ENCODE measurements around the gene IFNL3.
"Not testable (repeated sequence)": the region's sequence is repeated elsewhere in the genome, so short reads cannot be mapped to it uniquely, and the experiment has no call there.

IFNL3 gene

DNA sequence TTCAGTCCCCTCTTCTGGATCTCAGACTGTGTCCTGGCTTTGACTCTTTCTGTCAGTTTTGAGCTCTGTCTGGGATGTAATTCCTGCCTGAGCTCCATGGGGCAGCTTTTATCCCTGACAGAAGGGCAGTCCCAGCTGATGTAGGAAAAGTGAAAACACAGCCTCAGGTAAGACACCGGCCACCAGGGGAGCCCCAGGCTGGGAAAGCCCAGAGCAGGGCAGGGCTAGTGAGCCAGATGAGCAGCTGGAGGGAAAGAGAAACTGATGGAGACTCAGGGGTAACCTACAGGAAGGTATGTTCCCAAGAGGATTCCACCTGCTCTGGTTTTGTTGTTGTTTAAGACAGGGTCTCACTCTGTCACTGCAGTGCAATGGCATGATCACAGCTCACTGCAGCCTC, 360 bp upstream of the IFNL3 start:
- H3K9me3 Mint-ChIP-seq; H3K4me3 Mint-ChIP-seq; H3K36me3 Mint-ChIP-seq (ENCODE audit: low read depth); H3K27ac Mint-ChIP-seq; H3K4me1 Mint-ChIP-seq (ENCODE audit: low read depth): not testable (repeated sequence)
- H3K27me3 Mint-ChIP-seq (ENCODE audit: low read depth): peaks cover 26% of the 10 kb centered on the region

DNA sequence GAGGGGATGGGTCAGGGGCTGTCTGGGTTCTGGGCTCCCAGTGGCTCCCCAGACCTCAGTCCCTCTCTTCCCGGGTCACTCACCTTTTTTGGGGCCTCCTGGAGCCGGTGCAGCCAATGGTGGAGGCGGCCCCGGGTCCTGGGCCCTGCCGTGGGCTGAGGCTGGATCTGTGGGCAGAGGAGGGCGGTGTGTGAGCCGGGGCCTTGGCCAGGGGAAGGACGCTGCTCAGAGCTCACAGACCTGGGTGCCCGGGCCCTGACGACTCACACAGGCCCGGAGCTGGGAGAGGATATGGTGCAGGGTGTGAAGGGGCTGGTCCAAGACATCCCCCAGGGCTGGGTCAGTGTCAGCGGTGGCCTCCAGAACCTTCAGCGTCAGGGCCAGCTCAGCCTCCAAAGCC, 1.1 kb downstream of the IFNL3 start:
- not testable (repeated sequence) for H3K9me3 Mint-ChIP-seq; H3K36me3 Mint-ChIP-seq (ENCODE audit: low read depth); H3K4me3 Mint-ChIP-seq; H3K4me1 Mint-ChIP-seq (ENCODE audit: low read depth); H3K27ac Mint-ChIP-seq
- peaks cover 17% of the 10 kb centered on the region for H3K27me3 Mint-ChIP-seq (ENCODE audit: low read depth)

DNA sequence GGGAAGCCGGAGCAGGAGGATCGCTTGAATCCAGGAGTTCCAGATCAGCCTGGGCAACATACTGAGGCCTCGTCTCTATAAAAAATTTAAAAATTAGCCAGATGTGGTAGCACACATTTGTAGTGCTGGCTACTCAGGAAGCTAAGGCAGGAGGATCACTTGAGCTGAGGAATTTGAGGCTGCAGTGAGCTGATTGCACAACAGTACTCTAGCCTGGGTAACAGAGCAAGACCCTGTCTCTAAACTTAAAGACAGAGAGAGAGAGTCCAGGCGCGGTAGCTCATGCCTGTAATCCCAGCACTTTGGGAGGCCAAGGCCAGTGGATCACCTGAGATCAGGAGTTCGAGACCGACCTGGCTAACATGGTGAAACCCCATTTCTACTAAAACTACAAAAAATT, 4.4 kb downstream of the IFNL3 start:
- Mint-ChIP-seq H3K36me3 (ENCODE audit: low read depth) (no peaks in the 10 kb centered on the region), H3K4me3 (no peak overlapping the region), H3K27ac (no peak overlapping the region), H3K4me1 (ENCODE audit: low read depth) (peaks cover 8% of the 10 kb centered on the region), H3K27me3 (ENCODE audit: low read depth) (peaks cover 10% of the 10 kb centered on the region), H3K9me3 (no peaks in the 10 kb centered on the region)

DNA sequence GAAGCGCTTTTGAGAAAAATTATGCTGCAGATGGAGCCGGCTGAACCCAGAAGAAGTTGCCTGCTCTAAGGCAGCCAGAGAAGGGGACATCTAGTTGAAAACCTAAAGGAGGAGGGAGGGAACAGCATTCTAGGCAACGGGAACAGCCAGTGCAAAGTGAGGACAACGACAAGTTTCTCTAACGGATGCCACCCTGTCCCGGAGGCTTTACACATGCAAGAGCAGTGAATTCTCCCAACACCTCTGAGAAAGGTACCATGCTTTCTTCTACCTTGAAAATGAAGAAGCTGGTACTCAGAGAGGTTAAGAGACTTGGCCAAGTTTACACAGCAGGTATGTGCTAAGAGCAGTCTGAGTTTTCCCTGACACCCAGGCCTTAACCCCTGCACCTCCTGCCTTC, 5.9 kb downstream of the IFNL3 start:
- H3K9me3 Mint-ChIP-seq: no peaks in the 10 kb centered on the region
- no peak overlapping the region for H3K27ac Mint-ChIP-seq
- H3K36me3 Mint-ChIP-seq (ENCODE audit: low read depth): no peaks in the 10 kb centered on the region
- H3K27me3 Mint-ChIP-seq (ENCODE audit: low read depth): peaks cover 10% of the 10 kb centered on the region
- no peak overlapping the region for H3K4me3 Mint-ChIP-seq
- H3K4me1 Mint-ChIP-seq (ENCODE audit: low read depth): peaks cover 8% of the 10 kb centered on the region

DNA sequence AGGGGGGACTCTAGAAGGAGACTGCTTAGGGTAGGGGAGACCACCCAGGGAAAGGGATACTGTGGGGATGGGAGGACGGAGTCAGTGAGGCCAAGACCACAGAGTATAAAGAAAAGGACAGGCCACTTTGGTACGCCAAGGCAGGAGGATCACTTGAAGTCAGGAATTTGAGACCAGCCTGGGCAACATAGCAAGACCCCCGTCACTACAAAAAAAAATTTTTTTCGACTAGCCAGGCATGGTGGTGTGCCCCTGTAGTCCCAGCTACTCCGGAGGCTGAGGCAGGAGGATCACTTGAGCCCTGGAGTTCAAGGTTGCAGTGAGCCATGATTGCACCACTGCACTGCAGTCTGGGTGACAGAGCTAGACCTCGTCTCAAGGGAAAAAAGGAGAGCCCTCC, 6.6 kb downstream of the IFNL3 start:
- peaks cover 10% of the 10 kb centered on the region for H3K27me3 Mint-ChIP-seq (ENCODE audit: low read depth)
- H3K27ac Mint-ChIP-seq: no peak overlapping the region
- peaks cover 8% of the 10 kb centered on the region for H3K4me1 Mint-ChIP-seq (ENCODE audit: low read depth)
- H3K36me3 Mint-ChIP-seq (ENCODE audit: low read depth): no peaks in the 10 kb centered on the region
- H3K4me3 Mint-ChIP-seq: no peak overlapping the region
- no peaks in the 10 kb centered on the region for H3K9me3 Mint-ChIP-seq

DNA sequence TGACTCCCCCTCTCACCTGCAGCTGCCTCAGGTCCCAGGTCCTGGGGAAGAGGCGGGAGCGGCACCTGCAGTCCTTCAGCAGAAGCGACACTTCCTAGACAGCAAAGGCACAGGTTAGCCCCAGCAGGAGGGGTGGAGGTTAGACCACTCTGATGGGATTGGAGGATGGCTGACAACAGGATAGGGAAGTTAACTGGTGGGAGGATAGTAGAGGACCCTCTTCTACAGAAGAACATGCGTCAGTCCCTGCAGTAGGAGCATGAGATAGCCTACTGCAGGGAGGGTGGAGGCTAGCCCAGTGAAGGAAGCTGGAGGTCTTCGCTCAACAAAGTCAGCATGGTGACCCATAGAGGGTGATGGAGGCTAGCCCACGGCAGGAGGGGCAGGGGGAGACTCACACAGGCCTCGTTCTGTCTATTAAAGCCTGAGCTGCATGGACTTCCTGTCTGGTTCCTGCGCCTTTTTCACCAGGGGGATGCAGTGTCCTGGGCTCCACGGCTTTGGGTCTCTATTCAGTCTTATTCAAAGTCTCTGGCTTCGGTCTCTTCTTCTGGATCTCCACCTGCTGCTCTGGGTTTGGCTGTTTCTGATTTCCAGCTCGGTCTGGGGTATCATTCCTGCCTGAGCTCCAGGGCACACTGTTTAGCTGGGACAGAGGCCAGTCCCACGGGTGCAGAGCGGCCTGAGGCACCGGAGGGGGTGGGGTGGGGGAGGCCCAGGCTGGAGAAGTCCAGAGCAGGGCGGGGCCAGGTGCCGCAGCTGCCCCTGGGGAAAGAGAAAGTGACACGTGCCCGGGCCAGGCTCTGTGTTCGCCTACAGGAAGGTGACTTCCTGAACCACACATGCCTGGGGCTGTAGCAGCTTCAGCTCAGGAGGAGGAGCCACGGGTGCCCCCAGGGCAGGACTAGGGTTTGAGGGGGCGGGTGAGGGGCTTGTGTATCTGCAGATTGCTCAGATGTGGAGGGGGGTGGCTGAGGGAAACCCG, 7.3 kb downstream of the IFNL3 start:
- Mint-ChIP-seq H3K27ac (no peak overlapping the region), H3K27me3 (ENCODE audit: low read depth) (peaks cover 10% of the 10 kb centered on the region), H3K9me3 (no peaks in the 10 kb centered on the region), H3K4me3 (peak overlapping the region; percentile 16), H3K36me3 (ENCODE audit: low read depth) (no peaks in the 10 kb centered on the region), H3K4me1 (ENCODE audit: low read depth) (peaks cover 8% of the 10 kb centered on the region)

DNA sequence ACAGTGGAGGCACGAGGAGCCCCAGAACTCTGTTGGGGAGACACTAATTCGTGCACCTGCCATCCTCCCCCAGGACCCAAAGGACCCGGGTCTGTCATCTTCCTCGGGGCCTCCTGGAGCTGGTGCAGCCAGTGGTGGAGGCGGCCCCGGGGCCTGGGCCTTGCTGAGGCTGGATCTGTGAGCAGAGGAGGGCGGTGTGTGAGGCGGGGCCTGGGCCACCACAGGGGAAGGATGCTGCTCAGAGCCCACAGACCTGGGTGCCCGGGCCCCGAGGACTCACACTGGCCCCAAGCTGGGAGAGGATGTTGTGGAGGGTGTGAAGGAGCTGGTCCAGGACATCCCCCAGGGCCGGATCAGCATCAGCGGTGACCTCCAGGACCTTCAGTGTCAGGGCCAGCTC, 8.3 kb downstream of the IFNL3 start:
- H3K27me3 Mint-ChIP-seq (ENCODE audit: low read depth): peaks cover 10% of the 10 kb centered on the region
- no peak overlapping the region for H3K27ac Mint-ChIP-seq
- H3K4me1 Mint-ChIP-seq (ENCODE audit: low read depth): peaks cover 8% of the 10 kb centered on the region
- no peaks in the 10 kb centered on the region for H3K9me3 Mint-ChIP-seq
- no peaks in the 10 kb centered on the region for H3K36me3 Mint-ChIP-seq (ENCODE audit: low read depth)
- no peak overlapping the region for H3K4me3 Mint-ChIP-seq

DNA sequence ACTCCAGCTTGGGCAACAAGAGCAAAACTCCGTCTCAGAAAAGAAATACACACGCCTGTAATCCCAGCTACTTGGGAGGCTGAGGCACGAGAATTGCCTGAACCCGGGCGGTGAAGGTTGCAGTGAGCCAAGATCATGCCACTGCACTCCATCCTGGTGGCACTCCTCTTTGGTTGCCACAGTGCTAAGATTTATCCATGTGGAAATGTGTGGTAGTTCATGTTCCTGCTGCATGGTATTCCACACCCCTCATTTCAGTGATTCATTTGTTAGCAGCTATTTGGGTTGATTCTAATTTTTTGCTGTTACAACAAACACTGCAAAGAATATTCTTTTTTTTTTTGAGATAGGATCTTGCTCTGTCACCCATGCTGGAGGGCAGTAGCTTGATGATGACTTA, 12.1 kb downstream of the IFNL3 start:
- no peaks in the 10 kb centered on the region for H3K36me3 Mint-ChIP-seq (ENCODE audit: low read depth)
- no peaks in the 10 kb centered on the region for H3K9me3 Mint-ChIP-seq
- no peak overlapping the region for H3K27ac Mint-ChIP-seq
- H3K27me3 Mint-ChIP-seq (ENCODE audit: low read depth): no peaks in the 10 kb centered on the region
- no peak overlapping the region for H3K4me3 Mint-ChIP-seq
- H3K4me1 Mint-ChIP-seq (ENCODE audit: low read depth): peaks cover 3% of the 10 kb centered on the region

DNA sequence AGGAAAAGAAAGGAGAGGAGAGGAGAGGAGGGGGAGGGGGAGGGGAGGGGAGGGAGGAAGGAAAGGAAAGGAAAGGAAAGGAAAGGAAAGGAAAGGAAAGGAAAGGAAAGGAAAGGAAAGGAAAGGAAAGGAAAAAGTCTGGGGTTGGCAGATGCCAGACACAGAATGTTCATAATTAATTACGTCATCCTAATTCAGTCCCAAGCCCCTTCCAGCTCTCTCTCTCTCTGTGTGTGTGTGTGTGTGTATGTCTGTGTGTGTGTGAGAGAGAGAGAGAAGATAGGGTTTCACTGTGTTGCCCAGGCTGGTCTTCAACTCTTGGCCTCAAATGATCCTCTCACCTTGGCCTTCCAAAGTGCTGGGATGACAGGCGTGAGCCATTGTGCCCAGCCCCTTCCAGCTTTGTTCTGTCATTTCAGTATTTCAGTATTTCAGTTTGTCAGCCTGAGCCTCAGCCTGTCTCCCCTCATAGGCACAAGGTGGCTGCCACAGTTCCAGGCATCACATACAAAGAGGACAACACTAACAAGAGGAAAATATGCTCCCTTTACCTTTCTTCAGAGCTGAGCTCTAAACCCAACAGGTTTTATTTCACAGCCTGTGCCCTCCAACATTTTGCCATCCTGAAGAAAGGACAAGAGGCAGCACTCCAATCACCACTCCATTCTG, 14.6 kb downstream of the IFNL3 start:
- H3K27ac Mint-ChIP-seq: no peak overlapping the region

DNA sequence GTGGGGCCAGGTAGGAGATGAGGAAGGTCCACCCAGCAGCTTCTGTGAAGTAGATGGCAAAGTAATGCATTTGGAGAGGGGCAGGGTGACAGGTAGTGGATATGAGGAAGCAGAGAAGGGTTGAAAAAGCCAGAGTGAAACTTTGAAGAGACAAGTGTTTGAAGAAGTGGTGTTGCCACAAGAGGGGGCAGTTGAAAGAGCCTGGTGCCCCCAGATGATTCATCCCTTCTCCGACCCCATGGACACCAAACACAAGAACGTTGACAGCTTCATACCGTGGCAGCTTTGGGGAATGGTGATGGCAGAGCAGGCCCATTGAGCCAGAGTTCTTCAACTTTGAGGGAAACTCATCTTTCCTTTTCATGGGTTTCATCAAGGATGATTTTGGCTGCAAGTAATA, 19.9 kb downstream of the IFNL3 start:
- Mint-ChIP-seq H3K4me3 (no peak overlapping the region), H3K36me3 (ENCODE audit: low read depth) (no peaks in the 10 kb centered on the region), H3K9me3 (no peaks in the 10 kb centered on the region), H3K27me3 (ENCODE audit: low read depth) (peaks cover 34% of the 10 kb centered on the region), H3K27ac (no peak overlapping the region), H3K4me1 (ENCODE audit: low read depth) (no peaks in the 10 kb centered on the region)

More for the DNA sequence above, 14.6 kb downstream of the IFNL3 start:
- H3K36me3 Mint-ChIP-seq (ENCODE audit: low read depth): no peaks in the 10 kb centered on the region
- H3K4me3 Mint-ChIP-seq: no peak overlapping the region
- no peaks in the 10 kb centered on the region for H3K9me3 Mint-ChIP-seq
- no peaks in the 10 kb centered on the region for H3K4me1 Mint-ChIP-seq (ENCODE audit: low read depth)
- H3K27me3 Mint-ChIP-seq (ENCODE audit: low read depth): peaks cover 13% of the 10 kb centered on the region

DNA sequence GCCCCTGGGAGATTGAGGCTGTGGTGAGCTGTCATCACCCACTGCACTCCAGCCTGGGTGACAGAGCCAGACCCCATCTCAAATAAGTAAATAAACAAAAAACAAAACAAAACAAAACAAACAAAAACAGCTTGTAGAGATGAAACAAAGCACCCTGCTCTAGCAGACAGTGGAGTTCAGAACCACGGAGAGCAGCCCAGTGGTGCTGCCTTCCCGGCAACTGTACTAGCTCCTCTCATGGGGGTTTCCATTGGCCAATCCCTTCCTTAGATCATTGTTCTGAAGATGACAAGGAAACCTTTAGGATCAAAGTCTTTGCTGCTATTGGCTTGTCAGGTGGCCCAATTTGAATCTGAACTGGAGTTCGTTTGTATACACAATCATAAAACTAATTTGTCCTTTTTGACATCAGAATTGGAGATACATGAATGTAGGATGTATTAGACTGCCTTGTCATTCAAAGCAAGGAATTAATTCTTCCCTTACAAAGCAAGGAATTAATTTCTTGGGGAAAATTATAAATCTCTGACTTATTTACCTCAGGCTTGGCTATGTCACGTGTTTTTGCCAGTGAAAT, 21.0 kb downstream of the IFNL3 start:
- H3K36me3 Mint-ChIP-seq (ENCODE audit: low read depth): no peaks in the 10 kb centered on the region
- no peaks in the 10 kb centered on the region for H3K4me1 Mint-ChIP-seq (ENCODE audit: low read depth)
- no peaks in the 10 kb centered on the region for H3K9me3 Mint-ChIP-seq
- peaks cover 34% of the 10 kb centered on the region for H3K27me3 Mint-ChIP-seq (ENCODE audit: low read depth)
- no peak overlapping the region for H3K4me3 Mint-ChIP-seq
- H3K27ac Mint-ChIP-seq: no peak overlapping the region

DNA sequence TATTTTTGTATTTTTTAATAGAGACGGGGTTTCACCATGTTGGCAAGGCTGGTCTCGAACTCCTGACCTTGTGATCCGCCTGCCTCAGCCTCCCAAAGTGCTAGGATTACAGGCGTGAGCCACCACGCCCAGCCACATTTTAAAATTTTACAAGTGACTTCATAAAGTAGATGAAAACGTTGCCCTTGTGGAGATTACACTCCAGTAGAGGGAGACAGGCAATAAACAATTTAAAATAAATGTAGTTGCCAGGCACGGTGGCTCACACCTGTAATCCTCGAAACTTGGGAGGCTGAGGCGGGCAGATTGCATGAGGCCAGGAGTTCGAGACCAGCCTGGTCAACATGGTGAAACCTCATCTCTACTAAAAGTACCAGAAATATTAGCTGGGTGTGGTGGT, 25.7 kb downstream of the IFNL3 start:
- peaks cover 22% of the 10 kb centered on the region for H3K27me3 Mint-ChIP-seq (ENCODE audit: low read depth)
- not testable (repeated sequence) for H3K36me3 Mint-ChIP-seq (ENCODE audit: low read depth); H3K27ac Mint-ChIP-seq; H3K4me1 Mint-ChIP-seq (ENCODE audit: low read depth); H3K4me3 Mint-ChIP-seq; H3K9me3 Mint-ChIP-seq

DNA sequence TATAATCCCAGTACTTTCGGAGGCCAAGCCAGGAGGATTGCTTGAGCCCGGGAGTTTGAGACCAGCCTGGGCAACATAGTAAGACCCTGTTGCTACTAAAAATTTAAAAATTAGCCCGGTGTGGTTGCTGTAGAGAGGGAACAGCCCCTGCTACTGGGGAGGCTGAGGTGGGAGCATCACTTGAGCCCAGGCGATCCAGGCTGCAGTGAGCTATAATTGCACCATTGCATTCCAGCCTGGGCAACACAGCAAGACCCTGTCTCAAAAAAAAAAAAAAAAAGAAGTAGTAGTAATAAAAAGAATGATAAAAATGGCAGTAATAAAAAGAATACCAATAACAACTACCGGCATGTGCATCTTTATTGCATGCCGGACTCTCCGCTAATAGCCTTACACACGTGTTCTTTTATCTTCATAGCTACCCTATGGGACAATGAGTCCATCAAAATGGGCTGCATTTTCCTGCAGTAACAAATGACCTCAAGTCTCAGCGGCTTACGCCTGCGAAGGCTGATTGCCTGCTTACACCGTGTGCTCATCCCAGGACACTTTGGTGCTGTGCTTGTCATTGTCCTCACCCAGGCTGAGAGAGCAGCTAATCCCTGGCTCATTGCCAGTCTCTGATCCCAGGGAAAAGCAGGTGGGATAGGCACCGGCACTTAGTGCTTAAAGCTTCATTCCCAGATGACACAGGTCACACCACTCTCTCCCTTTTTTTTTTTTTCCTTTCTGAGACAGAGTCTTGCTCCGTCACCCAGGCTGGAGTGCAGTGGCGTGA, 26.4 kb downstream of the IFNL3 start:
- H3K27me3 Mint-ChIP-seq (ENCODE audit: low read depth): peaks cover 18% of the 10 kb centered on the region
- peaks cover 2% of the 10 kb centered on the region for H3K4me1 Mint-ChIP-seq (ENCODE audit: low read depth)
- H3K4me3 Mint-ChIP-seq: no peak overlapping the region
- H3K9me3 Mint-ChIP-seq: no peaks in the 10 kb centered on the region
- H3K27ac Mint-ChIP-seq: no peak overlapping the region
- no peaks in the 10 kb centered on the region for H3K36me3 Mint-ChIP-seq (ENCODE audit: low read depth)

DNA sequence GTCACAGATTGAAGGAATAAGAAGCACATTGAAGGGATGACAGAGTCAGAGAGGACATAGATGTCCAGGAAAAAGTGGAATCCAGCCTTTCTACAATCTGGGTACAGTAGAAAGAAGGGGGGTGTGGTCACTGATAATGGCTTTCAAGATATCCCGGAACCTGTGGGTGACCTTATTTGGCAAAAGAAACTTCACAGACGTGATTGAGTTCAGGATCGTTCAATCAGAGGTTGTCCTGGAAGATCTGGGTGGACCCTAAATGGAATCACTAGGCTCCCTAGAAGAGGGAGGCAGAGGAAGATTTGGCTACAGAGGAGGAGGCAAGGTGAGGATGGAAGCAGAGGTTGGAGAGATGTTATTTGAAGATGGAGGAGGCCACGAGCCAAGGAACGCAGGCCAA, 27.7 kb downstream of the IFNL3 start:
- Mint-ChIP-seq H3K27ac (no peak overlapping the region), H3K4me1 (ENCODE audit: low read depth) (peaks cover 2% of the 10 kb centered on the region), H3K9me3 (no peaks in the 10 kb centered on the region), H3K36me3 (ENCODE audit: low read depth) (no peaks in the 10 kb centered on the region), H3K4me3 (no peak overlapping the region), H3K27me3 (ENCODE audit: low read depth) (peaks cover 15% of the 10 kb centered on the region)
